ENCODE measurements around the gene OSBPL8.

DNA sequence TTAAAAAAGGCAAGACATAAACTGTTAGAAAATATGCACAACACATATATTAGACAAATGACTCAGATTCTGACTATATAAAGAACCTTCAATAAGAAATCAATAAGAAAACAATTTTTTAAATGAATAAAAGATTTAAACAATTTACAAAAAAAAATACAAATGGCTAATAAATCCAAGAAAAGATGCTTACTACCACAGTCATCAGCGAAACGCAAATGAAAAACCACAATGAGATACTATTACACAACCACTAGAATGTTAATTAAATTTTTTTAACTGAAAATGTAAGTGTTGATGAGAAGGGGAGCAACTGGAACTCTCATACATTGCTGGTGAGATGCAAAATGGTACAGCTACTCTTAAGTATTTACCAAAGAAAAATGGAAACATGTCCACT lies 24.4 kb downstream of the OSBPL8 start:
- TF ChIP-seq, protein P1, sequence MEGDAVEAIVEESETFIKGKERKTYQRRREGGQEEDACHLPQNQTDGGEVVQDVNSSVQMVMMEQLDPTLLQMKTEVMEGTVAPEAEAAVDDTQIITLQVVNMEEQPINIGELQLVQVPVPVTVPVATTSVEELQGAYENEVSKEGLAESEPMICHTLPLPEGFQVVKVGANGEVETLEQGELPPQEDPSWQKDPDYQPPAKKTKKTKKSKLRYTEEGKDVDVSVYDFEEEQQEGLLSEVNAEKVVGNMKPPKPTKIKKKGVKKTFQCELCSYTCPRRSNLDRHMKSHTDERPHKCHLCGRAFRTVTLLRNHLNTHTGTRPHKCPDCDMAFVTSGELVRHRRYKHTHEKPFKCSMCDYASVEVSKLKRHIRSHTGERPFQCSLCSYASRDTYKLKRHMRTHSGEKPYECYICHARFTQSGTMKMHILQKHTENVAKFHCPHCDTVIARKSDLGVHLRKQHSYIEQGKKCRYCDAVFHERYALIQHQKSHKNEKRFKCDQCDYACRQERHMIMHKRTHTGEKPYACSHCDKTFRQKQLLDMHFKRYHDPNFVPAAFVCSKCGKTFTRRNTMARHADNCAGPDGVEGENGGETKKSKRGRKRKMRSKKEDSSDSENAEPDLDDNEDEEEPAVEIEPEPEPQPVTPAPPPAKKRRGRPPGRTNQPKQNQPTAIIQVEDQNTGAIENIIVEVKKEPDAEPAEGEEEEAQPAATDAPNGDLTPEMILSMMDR (IDR thresholded peaks at IDR 0.05; ENCODE audit: low read depth, low read length, missing input control), result no peak
- TF ChIP-seq SP1 (IDR thresholded peaks at IDR 0.05) (no peak), EGR1 (IDR thresholded peaks at IDR 0.05; ENCODE audit: low read depth in 2 of 2) (no peak), TAF1 (conservative IDR thresholded peaks at IDR 0.05) (no peak), RAD21 (IDR thresholded peaks at IDR 0.05) (no peak), GABPA (IDR thresholded peaks at IDR 0.05 in 1 of 2, conservative IDR thresholded peaks at IDR 0.05 in 1 of 2) (no peak), RXRA (IDR thresholded peaks at IDR 0.05) (no peak), NR2F2 (IDR thresholded peaks at IDR 0.05) (no peak)
- TF ChIP-seq, protein P2, sequence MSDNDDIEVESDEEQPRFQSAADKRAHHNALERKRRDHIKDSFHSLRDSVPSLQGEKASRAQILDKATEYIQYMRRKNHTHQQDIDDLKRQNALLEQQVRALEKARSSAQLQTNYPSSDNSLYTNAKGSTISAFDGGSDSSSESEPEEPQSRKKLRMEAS (IDR thresholded peaks at IDR 0.05), result no peak
- TF ChIP-seq, protein P3, sequence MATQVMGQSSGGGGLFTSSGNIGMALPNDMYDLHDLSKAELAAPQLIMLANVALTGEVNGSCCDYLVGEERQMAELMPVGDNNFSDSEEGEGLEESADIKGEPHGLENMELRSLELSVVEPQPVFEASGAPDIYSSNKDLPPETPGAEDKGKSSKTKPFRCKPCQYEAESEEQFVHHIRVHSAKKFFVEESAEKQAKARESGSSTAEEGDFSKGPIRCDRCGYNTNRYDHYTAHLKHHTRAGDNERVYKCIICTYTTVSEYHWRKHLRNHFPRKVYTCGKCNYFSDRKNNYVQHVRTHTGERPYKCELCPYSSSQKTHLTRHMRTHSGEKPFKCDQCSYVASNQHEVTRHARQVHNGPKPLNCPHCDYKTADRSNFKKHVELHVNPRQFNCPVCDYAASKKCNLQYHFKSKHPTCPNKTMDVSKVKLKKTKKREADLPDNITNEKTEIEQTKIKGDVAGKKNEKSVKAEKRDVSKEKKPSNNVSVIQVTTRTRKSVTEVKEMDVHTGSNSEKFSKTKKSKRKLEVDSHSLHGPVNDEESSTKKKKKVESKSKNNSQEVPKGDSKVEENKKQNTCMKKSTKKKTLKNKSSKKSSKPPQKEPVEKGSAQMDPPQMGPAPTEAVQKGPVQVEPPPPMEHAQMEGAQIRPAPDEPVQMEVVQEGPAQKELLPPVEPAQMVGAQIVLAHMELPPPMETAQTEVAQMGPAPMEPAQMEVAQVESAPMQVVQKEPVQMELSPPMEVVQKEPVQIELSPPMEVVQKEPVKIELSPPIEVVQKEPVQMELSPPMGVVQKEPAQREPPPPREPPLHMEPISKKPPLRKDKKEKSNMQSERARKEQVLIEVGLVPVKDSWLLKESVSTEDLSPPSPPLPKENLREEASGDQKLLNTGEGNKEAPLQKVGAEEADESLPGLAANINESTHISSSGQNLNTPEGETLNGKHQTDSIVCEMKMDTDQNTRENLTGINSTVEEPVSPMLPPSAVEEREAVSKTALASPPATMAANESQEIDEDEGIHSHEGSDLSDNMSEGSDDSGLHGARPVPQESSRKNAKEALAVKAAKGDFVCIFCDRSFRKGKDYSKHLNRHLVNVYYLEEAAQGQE (IDR thresholded peaks at IDR 0.05), result no peak
- TF ChIP-seq, protein P4, sequence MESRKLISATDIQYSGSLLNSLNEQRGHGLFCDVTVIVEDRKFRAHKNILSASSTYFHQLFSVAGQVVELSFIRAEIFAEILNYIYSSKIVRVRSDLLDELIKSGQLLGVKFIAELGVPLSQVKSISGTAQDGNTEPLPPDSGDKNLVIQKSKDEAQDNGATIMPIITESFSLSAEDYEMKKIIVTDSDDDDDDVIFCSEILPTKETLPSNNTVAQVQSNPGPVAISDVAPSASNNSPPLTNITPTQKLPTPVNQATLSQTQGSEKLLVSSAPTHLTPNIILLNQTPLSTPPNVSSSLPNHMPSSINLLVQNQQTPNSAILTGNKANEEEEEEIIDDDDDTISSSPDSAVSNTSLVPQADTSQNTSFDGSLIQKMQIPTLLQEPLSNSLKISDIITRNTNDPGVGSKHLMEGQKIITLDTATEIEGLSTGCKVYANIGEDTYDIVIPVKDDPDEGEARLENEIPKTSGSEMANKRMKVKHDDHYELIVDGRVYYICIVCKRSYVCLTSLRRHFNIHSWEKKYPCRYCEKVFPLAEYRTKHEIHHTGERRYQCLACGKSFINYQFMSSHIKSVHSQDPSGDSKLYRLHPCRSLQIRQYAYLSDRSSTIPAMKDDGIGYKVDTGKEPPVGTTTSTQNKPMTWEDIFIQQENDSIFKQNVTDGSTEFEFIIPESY (IDR thresholded peaks at IDR 0.05), result no peak
- TF ChIP-seq, protein P5, sequence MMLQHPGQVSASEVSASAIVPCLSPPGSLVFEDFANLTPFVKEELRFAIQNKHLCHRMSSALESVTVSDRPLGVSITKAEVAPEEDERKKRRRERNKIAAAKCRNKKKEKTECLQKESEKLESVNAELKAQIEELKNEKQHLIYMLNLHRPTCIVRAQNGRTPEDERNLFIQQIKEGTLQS (IDR thresholded peaks at IDR 0.05), result no peak

Measured in liver (tissue), 3 donors.